Measurements from ENCODE around the gene RGS8.

RGS8 gene

DNA sequence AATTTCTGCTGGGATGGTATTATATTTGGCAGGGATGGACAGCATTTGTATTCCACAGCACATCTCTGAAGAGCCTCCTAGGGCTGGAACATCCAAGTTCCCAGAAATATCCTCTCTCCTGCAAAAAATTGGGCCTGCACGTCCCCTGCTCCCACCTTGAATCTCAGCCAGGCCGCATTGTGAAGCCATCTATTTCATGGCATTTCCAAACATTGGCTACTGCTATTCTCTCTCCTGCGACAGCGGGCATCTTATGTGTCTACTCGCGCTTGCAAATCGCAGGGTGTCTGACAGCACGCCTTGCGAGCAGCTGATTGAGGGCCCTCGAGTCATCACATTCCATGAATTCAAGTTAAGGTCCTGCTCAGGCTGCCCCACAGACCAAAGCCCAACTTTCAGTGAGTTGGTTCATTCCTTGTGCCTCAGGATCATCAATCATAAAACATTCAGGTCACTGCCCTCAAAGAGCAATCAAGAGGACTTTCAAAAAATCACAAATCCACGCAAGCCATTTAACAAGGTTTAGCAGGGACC, 15.8 kb downstream of the RGS8 start:
- in situ Hi-C loops (cut with HindIII; ENCODE audit: low sequenced_read_pairs) = no loop called here
- H3K4me3 ChIP-seq (ENCODE audit: low read depth, low read length) = no peak overlapping the region
- TF ChIP-seq, protein P1, sequence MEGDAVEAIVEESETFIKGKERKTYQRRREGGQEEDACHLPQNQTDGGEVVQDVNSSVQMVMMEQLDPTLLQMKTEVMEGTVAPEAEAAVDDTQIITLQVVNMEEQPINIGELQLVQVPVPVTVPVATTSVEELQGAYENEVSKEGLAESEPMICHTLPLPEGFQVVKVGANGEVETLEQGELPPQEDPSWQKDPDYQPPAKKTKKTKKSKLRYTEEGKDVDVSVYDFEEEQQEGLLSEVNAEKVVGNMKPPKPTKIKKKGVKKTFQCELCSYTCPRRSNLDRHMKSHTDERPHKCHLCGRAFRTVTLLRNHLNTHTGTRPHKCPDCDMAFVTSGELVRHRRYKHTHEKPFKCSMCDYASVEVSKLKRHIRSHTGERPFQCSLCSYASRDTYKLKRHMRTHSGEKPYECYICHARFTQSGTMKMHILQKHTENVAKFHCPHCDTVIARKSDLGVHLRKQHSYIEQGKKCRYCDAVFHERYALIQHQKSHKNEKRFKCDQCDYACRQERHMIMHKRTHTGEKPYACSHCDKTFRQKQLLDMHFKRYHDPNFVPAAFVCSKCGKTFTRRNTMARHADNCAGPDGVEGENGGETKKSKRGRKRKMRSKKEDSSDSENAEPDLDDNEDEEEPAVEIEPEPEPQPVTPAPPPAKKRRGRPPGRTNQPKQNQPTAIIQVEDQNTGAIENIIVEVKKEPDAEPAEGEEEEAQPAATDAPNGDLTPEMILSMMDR (IDR thresholded peaks at IDR 0.05; ENCODE audit: low read depth, low read length) = no peak
- DNase-seq (ENCODE audit: low read depth, low spot score) = no peak

DNA sequence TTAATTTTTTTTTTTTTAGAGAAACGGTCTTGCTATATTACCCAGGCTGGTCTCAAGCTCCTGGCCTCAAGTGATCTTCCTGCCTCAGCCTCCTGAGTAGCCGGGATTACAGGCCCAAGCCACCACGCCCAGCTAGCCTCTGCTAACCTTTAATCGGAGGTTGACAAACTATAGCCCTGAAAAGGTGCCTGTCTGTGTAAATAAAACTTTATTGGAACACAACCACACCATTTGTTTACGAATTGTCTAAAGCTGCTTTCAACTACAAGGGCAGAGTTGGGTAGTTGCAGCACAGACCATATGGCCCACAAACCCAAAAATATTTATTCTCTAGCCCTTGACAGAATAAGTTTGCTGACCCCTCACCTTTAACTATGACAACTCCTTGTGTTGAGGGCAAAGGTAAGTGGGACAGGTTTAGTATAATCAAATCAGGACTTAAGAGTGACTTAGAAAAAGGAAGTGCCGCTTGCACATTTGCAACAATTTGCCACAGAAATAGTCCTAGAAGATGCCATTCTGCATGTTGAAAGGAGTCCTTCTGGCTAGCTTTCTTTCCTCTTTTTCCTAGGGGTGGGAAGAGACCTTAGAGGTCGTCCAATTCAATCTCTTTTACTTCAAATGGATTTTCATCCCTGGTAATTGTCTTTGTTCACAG, 16.4 kb downstream of the RGS8 start:
- H3K4me3 ChIP-seq (ENCODE audit: low read depth, low read length) = no peak overlapping the region
- in situ Hi-C loops (cut with HindIII; ENCODE audit: low sequenced_read_pairs) = no loop called here
- DNase-seq (ENCODE audit: low read depth, low spot score) = no peak
- TF ChIP-seq, protein P1 (IDR thresholded peaks at IDR 0.05; ENCODE audit: low read depth, low read length) = no peak

DNA sequence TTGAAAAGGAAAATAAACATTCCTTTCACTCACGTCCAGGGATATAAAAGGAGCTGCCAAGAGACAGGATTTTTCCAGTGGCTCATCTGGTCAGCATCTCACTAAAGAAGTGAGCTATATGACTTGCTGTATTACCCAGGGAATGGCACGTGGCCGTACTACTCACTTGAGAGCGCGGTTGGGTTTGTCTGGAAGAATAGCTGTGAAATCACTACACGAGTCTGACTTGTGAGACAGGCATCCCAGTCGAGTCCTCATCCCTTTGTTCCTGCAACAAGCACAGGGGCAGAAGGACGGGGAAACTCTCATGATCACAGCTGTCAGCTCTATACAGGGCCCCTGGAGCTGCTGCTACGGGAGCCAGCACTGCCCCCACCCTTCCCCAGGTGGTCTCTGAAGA, 17.7 kb downstream of the RGS8 start:
- TF ChIP-seq, protein P1 (IDR thresholded peaks at IDR 0.05; ENCODE audit: low read depth, low read length) = no peak
- DNase-seq (ENCODE audit: low read depth, low spot score) = no peak
- in situ Hi-C loops (cut with HindIII; ENCODE audit: low sequenced_read_pairs) = no loop called here
- no peak overlapping the region for H3K4me3 ChIP-seq (ENCODE audit: low read depth, low read length)

DNA sequence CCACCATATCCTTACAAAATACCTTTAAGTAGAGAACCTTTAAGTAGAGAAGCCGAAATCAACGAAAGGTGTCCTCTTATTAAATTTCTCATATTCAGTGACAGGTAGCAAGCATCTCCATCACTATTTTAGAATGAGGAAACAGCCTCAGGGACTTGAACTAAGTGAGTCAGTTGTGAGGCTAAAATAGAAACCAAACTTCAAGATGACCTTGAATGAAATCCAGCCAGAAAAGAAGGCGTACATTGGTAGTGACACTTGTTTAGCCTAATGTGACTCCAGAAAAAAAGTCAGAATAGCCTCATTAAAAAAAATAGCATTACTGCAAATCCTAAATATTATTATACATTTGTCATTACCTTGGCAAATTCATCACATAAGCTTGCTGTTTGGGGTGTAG, 20.1 kb downstream of the RGS8 start:
- H3K4me3 ChIP-seq (ENCODE audit: low read depth, low read length) = no peak overlapping the region
- TF ChIP-seq, protein P1 (IDR thresholded peaks at IDR 0.05; ENCODE audit: low read depth, low read length) = no peak
- in situ Hi-C loops (cut with HindIII; ENCODE audit: low sequenced_read_pairs) = no loop called here
- DNase-seq (ENCODE audit: low read depth, low spot score) = no peak

DNA sequence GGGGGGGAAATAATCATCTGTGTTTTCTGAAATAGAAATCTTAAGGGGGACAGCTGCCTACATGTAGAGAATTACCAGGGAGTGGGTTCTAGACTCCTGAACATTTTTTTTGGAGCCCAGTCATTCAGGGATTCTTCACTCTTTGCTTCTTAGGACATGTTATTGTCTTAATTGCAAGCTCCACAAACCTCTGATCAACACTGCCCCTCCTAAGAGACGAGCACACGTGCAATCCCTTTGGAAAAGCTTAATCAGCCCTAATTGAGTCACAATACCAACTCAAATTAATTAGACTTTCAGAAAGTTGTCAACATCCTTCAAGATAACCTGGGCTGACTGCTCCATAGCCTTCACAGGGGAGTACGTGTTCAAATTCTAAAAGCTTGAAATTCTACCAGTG, 21.4 kb downstream of the RGS8 start:
- DNase-seq (ENCODE audit: low read depth, low spot score) = no peak
- H3K4me3 ChIP-seq (ENCODE audit: low read depth, low read length) = no peak overlapping the region
- TF ChIP-seq, protein P1 (IDR thresholded peaks at IDR 0.05; ENCODE audit: low read depth, low read length) = no peak
- in situ Hi-C loops (cut with HindIII; ENCODE audit: low sequenced_read_pairs) = no loop called here

DNA sequence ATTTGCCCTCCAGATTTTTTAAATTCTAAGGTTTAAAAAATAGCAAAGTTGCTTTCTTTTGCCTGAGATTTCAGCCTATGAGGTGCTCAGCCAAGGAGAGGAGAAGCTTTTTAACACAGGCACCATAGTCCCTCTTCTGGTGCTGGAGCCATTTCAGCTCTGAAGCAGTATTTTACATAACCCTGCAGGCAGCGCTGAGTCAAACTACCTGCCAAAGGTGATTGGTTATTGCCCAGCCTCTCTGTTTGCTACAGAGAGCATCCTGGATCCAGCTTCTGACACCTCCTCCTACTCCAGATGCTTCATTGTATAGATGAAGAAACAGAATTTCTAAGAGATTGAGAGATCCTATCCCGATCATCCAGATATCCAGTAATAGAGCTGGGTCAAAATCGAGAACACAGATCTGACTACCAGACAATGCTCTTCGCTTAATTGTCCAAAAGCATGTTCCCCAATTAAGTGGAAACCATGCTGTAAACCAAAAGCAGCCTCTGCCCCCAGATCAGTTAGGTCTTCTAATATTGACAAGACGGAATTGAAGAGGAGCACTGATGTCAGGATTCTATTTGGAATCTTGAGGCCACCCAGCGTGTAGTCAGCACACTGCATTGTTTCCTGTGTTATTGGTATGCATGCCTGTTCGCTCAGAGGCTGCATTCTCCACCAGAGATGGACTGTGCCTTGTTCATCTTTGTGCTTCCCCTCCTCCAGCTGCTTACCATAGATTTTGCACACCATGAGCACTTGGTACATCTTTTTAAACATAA, 22.1 kb downstream of the RGS8 start:
- in situ Hi-C loops (cut with HindIII; ENCODE audit: low sequenced_read_pairs) = no loop called here
- TF ChIP-seq, protein P1 (IDR thresholded peaks at IDR 0.05; ENCODE audit: low read depth, low read length) = no peak
- no peak overlapping the region for H3K4me3 ChIP-seq (ENCODE audit: low read depth, low read length)
- DNase-seq (ENCODE audit: low read depth, low spot score) = no peak

Data from astrocyte of the spinal cord (primary cell).